Testis (tissue), 3 donors: ENCODE data around the gene NTF4. TPM values are rescaled to one million over a fixed set of nuclear protein-coding genes. Genes with fewer than 3 reads are reported as not detected.

ENCODE experiments used
- DNase-seq: peaks from one replicate; pipeline ENCODE4 v3.0.0-alpha.2; 2019
- H3K27ac ChIP-seq, 2 donors: fragments of 200-600 bp; sonication (generic); one replicate each; pipeline ENCODE4 v1.5.1; 2019
- H3K27me3 ChIP-seq: fragments of 200-600 bp; sonication (generic); one replicate; pipeline ENCODE4 v1.5.1; 2019
- H3K36me3 ChIP-seq: fragments of 200-600 bp; sonication (generic); one replicate; pipeline ENCODE4 v1.5.1; 2017; ENCODE audit warnings: low read depth; ENCODE audit errors: missing control alignments
- H3K4me1 ChIP-seq: fragments of 200-600 bp; sonication (generic); one replicate; pipeline ENCODE4 v1.5.1; 2019
- H3K4me3 ChIP-seq, 2 donors: fragments of 200-600 bp; sonication (generic); one replicate each; pipeline ENCODE4 v1.5.1; 2017 to 2019
- H3K9me3 ChIP-seq: fragments of 200-600 bp; sonication (generic); one replicate; pipeline ENCODE4 v1.5.1; 2017
- POLR2A ChIP-seq: fragments of 450-650 bp; IDR thresholded peaks from one replicate; pipeline ENCODE4 v1.6.1; 2017; ENCODE audit warnings: antibody characterized with exemption, mild to moderate bottlenecking, moderate library complexity
- WGBS, 2 donors: methylation state at CpG; one replicate each; pipeline ENCODE4 v1.1.5; 2018; 5-methylcytosine and 5-hydroxymethylcytosine counted together
- intact Hi-C: fragments of 100-400 bp; cut with DNase I; formaldehyde crosslinking; loops from one replicate; pipeline ENCODE4 v1.15.1; 2023; ENCODE audit warnings: low total_unique reads
- polyA plus RNA-seq: library from polyadenylated mRNA; stranded (reverse); fragments of 350-450 nt; fragmentation: Illumina TruSeq; extraction: RNeasy Lipid Tissue Mini Kit (QIAGEN cat#74804); gene quantifications from one replicate; pipeline ENCODE4 v1.2.3, GENCODE V29; 2014; ENCODE audit warnings: low read depth, low replicate concordance; ENCODE audit not compliant: insufficient read depth
- total RNA-seq, 2 donors: library from RNA; depleted of rRNA; stranded (reverse); fragments of >200 nt; gene quantifications; one replicate each; pipeline ENCODE4 v1.2.3, GENCODE V29; 2016
- TF ChIP-seq, protein P1 (sequence below), 3 experiments: fragments of 450-650 bp in 2 of 3; fragments of 200-600 bp in 1 of 3; sonication (generic) in 1 of 3; IDR thresholded peaks; one replicate each; pipeline ENCODE4 v1.5.1; 2016 to 2019; ENCODE audit warnings: antibody characterized with exemption in 3 of 3, mild to moderate bottlenecking in 2 of 3, moderate library complexity in 1 of 3

The NTF4 gene
- total and polyA plus RNA-seq, 3 donors from 2014 or later: 0.31 to 0.55 (median 0.49) TPM

DNA sequence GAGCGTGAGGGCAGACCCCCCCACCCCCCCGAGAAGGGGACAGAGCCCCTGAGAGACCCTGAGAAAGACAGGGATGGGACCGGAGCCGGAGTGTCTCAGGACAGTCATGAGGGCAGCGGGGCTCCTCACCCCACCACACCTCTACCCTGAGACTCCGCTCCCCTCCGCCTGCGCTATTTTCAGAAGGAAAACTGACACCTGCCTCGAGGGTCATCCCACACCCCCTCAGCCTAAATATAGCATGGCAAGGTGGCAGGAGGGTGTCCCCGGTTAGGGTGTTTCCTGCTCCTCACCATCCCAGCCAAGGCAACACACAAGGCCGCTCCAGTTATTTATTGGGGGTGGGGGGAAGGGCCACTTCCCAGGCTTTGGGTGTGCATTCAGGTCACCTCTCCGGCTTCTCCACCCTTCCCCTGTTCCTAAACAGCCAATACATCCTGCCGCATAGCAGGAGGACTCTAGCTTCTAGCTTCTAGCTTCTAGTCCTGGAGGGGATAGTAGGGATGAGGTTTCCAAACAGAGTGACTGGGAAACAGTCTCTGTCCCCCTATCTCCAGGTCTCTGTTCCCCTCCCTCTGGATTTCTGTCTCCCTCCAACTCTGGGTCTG is 1.4 kb upstream of the NTF4 start:
- Histone ChIP-seq H3K36me3 (no peaks in the 10 kb centered on the region), H3K27me3 (no peaks in the 10 kb centered on the region), H3K4me1 (peaks cover 13% of the 10 kb centered on the region), H3K4me3 (no peak overlapping the region), H3K27ac (no peak overlapping the region), H3K9me3 (no peaks in the 10 kb centered on the region)
- WGBS, 2 donors: 57 to 65% methylated on average over 13 of the region's 13 CpGs
- DNase-seq: no peak
- no peak for TF ChIP-seq POLR2A
- TF ChIP-seq, protein P1, sequence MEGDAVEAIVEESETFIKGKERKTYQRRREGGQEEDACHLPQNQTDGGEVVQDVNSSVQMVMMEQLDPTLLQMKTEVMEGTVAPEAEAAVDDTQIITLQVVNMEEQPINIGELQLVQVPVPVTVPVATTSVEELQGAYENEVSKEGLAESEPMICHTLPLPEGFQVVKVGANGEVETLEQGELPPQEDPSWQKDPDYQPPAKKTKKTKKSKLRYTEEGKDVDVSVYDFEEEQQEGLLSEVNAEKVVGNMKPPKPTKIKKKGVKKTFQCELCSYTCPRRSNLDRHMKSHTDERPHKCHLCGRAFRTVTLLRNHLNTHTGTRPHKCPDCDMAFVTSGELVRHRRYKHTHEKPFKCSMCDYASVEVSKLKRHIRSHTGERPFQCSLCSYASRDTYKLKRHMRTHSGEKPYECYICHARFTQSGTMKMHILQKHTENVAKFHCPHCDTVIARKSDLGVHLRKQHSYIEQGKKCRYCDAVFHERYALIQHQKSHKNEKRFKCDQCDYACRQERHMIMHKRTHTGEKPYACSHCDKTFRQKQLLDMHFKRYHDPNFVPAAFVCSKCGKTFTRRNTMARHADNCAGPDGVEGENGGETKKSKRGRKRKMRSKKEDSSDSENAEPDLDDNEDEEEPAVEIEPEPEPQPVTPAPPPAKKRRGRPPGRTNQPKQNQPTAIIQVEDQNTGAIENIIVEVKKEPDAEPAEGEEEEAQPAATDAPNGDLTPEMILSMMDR (IDR thresholded peaks at IDR 0.05): no peak
- intact Hi-C loops: no loop called here

DNA sequence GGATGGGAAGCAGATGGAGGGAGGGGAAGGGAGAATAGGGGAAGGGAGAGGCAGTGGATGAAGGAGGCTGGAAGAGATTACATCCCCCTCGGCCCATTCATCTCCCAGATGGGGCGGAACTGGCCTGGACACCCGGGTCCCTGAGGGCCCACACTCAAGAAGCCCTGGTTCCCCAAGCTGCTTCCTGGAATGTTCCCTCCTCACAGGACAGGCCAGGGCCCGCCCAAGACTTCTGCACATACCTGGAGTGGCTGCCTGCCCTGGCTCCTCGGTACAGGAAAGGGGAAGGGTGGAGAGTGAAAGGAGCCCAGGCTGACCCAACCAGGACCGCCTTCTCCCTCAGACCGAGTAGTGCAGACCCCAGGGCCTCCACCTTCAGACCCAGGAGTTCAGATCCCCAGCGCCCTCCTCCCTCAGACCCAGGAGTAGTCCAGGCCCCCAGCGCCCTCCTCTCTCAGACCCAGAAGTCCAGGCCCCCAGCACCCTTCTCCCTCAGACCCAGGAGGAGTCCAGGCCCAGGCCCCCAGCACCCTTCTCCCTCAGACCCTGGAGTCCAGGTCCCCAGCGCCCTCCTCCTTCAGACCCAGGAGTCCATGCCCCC is 489 bp downstream of the NTF4 start:
- intact Hi-C loops: no loop called here
- H3K4me1 ChIP-seq: peaks cover 13% of the 10 kb centered on the region
- H3K36me3 ChIP-seq: no peaks in the 10 kb centered on the region
- no peak overlapping the region for H3K27ac ChIP-seq
- DNase-seq: no peak
- no peaks in the 10 kb centered on the region for H3K27me3 ChIP-seq
- TF ChIP-seq, protein P1 (IDR thresholded peaks at IDR 0.05): no peak
- no peak for TF ChIP-seq POLR2A
- no peaks in the 10 kb centered on the region for H3K9me3 ChIP-seq
- no peak overlapping the region for H3K4me3 ChIP-seq
- WGBS, 2 donors: 37 to 50% methylated on average over 9 to 10 of the region's 10 CpGs

DNA sequence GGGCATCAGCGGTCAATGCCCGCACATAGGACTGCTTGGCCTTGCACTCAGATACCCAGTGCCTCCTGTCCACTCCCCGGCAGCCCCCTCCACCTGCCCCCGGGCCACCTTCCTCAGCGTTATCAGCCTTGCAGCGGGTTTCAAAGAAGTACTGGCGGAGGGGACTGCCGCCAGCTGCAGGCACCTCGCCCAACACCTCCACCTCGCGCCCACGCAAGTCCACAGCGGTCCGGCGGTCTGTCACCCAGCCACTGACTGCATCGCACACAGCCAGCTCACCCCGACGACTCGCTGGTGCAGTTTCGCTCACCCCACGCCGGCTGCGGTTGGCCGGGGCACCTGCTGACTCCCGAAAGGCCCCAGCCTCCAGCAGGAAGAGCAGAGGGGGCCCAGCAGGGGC is 3.2 kb downstream of the NTF4 start:
- WGBS, 2 donors: 86 to 92% methylated on average over 13 to 25 of the region's 25 CpGs
- H3K27me3 ChIP-seq: no peaks in the 10 kb centered on the region
- intact Hi-C loops: no loop called here

DNA sequence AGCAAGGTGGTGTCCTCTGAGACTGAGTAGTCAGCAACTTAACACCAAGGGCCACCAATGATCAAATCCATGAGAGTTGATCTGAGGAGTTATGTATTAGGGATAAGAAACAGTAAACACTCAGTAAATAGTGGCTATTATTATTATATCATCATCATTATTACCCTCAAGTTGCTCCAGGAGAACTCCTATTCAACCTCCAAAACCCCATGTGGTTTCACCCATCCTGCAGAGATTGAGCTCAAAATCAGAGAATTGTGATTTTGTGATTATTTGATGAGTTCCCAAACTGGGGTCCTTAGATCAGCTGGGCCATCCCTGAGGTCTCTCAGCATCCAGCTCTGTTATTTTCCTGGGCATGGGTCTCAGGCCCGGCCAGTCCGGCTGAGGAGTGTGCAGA is 3.6 kb downstream of the NTF4 start:
- no peak overlapping the region for H3K4me3 ChIP-seq
- no peaks in the 10 kb centered on the region for H3K36me3 ChIP-seq
- intact Hi-C loops: no loop called here
- H3K9me3 ChIP-seq: no peaks in the 10 kb centered on the region
- no peaks in the 10 kb centered on the region for H3K27me3 ChIP-seq
- H3K27ac ChIP-seq: no peak overlapping the region
- no peak for TF ChIP-seq POLR2A
- TF ChIP-seq, protein P1 (IDR thresholded peaks at IDR 0.05): no peak
- 85% methylated on average over 2 of the region's 2 CpGs; no CpG with 5 or more reads in 1 of the 2 donors for WGBS, 2 donors
- no peak for DNase-seq
- H3K4me1 ChIP-seq: peaks cover 26% of the 10 kb centered on the region

More for the DNA sequence above, 3.2 kb downstream of the NTF4 start:
- Histone ChIP-seq H3K4me1 (peaks cover 22% of the 10 kb centered on the region), H3K9me3 (no peaks in the 10 kb centered on the region), H3K36me3 (no peaks in the 10 kb centered on the region), H3K4me3 (no peak overlapping the region), H3K27ac (no peak overlapping the region)
- TF ChIP-seq, protein P1 (IDR thresholded peaks at IDR 0.05): no peak
- no peak for DNase-seq

DNA sequence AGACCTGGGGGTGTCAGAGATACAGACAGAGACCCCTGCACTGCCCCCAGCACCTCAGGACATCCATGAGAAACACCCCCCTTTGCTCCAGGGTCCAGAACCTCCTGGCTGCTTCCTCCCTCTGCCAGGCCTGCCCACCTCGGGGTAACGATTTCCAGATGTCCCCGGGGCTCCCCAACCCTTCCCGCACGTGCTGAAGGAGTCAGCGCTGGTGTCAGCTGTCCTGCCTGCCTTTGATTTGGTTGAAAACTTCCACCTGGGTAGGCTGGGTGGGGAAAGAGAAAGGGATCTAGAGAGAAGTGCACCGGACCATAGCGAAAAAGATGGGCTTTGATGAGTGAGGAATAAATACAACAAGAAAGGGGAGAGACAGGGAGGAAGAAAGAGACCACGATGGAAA is 5.6 kb downstream of the NTF4 start:
- DNase-seq: no peak
- intact Hi-C loops: no loop called here
- Histone ChIP-seq H3K27ac (no peak overlapping the region), H3K27me3 (no peaks in the 10 kb centered on the region), H3K9me3 (no peaks in the 10 kb centered on the region), H3K36me3 (no peaks in the 10 kb centered on the region), H3K4me1 (peaks cover 14% of the 10 kb centered on the region), H3K4me3 (no peak overlapping the region)
- WGBS, 2 donors: 67 to 83% methylated on average over 9 of the region's 9 CpGs
- TF ChIP-seq, protein P1 (IDR thresholded peaks at IDR 0.05): no peak
- TF ChIP-seq POLR2A: no peak
